Osteocyte (in vitro differentiated cells): Measurements from ENCODE around the gene BHLHE40. TPM values are rescaled to one million over a fixed set of nuclear protein-coding genes. Genes with fewer than 3 reads are reported as not detected.

Experiments
- DNase-seq: peaks from one replicate; pipeline ENCODE4 v3.0.0; 2021; ENCODE audit warnings: mixed read lengths; ENCODE audit not compliant: unreplicated experiment; ENCODE audit errors: extremely low spot score
- H3K27ac Mint-ChIP-seq: one replicate; pipeline ENCODE4 v1.8.0; 2021; ENCODE audit warnings: mild to moderate bottlenecking, mixed read lengths; ENCODE audit not compliant: unreplicated experiment
- H3K27me3 Mint-ChIP-seq: one replicate; pipeline ENCODE4 v1.8.0; 2021; ENCODE audit warnings: mixed read lengths; ENCODE audit not compliant: unreplicated experiment
- H3K36me3 Mint-ChIP-seq: one replicate; pipeline ENCODE4 v1.8.0; 2021; ENCODE audit warnings: mixed read lengths; ENCODE audit not compliant: unreplicated experiment
- H3K4me1 Mint-ChIP-seq: one replicate; pipeline ENCODE4 v1.8.0; 2021; ENCODE audit warnings: mixed read lengths; ENCODE audit not compliant: unreplicated experiment
- H3K4me3 Mint-ChIP-seq: one replicate; pipeline ENCODE4 v1.8.0; 2021; ENCODE audit warnings: mild to moderate bottlenecking, moderate library complexity, mixed read lengths; ENCODE audit not compliant: unreplicated experiment
- H3K9me3 Mint-ChIP-seq: one replicate; pipeline ENCODE4 v1.8.0; 2021; ENCODE audit warnings: mixed read lengths; ENCODE audit not compliant: unreplicated experiment
- total RNA-seq: library from RNA; stranded (reverse); gene quantifications from 2 replicates; pipeline ENCODE4 v1.2.1, GENCODE V29; 2021
- TF ChIP-seq, protein P1 (sequence below): fragments of 200-600 bp; sonication (generic); IDR thresholded peaks from 2 replicates; pipeline ENCODE4 v1.5.0; 2021; ENCODE audit warnings: antibody characterized with exemption, mild to moderate bottlenecking, moderate library complexity

The BHLHE40 gene
- total RNA-seq, 1 donor from 2014 or later: 34.1 TPM

- Mint-ChIP-seq H3K27ac (no peak overlapping the region), H3K9me3 (no peaks in the 10 kb centered on the region), H3K36me3 (no peaks in the 10 kb centered on the region), H3K4me3 (no peak overlapping the region), H3K27me3 (no peaks in the 10 kb centered on the region), H3K4me1 (peaks cover 19% of the 10 kb centered on the region)
- DNase-seq: no peak
- TF ChIP-seq, protein P1, sequence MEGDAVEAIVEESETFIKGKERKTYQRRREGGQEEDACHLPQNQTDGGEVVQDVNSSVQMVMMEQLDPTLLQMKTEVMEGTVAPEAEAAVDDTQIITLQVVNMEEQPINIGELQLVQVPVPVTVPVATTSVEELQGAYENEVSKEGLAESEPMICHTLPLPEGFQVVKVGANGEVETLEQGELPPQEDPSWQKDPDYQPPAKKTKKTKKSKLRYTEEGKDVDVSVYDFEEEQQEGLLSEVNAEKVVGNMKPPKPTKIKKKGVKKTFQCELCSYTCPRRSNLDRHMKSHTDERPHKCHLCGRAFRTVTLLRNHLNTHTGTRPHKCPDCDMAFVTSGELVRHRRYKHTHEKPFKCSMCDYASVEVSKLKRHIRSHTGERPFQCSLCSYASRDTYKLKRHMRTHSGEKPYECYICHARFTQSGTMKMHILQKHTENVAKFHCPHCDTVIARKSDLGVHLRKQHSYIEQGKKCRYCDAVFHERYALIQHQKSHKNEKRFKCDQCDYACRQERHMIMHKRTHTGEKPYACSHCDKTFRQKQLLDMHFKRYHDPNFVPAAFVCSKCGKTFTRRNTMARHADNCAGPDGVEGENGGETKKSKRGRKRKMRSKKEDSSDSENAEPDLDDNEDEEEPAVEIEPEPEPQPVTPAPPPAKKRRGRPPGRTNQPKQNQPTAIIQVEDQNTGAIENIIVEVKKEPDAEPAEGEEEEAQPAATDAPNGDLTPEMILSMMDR: no peak
Observed at GRCh38 chr3:5010706-5011554, 31.7 kb downstream of the BHLHE40 start.

- no peak overlapping the region for H3K4me3 Mint-ChIP-seq
- no peak for DNase-seq
- no peaks in the 10 kb centered on the region for H3K9me3 Mint-ChIP-seq
- H3K27ac Mint-ChIP-seq: no peak overlapping the region
- TF ChIP-seq, protein P1: no peak
- H3K36me3 Mint-ChIP-seq: no peaks in the 10 kb centered on the region
- H3K27me3 Mint-ChIP-seq: no peaks in the 10 kb centered on the region
- H3K4me1 Mint-ChIP-seq: peaks cover 17% of the 10 kb centered on the region
Observed at GRCh38 chr3:5011555-5012256, 32.5 kb downstream of the BHLHE40 start.

- no peak for DNase-seq
- no peaks in the 10 kb centered on the region for H3K27me3 Mint-ChIP-seq
- H3K27ac Mint-ChIP-seq: no peak overlapping the region
- TF ChIP-seq, protein P1: no peak
- no peaks in the 10 kb centered on the region for H3K36me3 Mint-ChIP-seq
- peaks cover 17% of the 10 kb centered on the region for H3K4me1 Mint-ChIP-seq
- H3K9me3 Mint-ChIP-seq: no peaks in the 10 kb centered on the region
- H3K4me3 Mint-ChIP-seq: no peak overlapping the region
Observed at GRCh38 chr3:5012367-5012766, 33.1 kb downstream of the BHLHE40 start.

DNA sequence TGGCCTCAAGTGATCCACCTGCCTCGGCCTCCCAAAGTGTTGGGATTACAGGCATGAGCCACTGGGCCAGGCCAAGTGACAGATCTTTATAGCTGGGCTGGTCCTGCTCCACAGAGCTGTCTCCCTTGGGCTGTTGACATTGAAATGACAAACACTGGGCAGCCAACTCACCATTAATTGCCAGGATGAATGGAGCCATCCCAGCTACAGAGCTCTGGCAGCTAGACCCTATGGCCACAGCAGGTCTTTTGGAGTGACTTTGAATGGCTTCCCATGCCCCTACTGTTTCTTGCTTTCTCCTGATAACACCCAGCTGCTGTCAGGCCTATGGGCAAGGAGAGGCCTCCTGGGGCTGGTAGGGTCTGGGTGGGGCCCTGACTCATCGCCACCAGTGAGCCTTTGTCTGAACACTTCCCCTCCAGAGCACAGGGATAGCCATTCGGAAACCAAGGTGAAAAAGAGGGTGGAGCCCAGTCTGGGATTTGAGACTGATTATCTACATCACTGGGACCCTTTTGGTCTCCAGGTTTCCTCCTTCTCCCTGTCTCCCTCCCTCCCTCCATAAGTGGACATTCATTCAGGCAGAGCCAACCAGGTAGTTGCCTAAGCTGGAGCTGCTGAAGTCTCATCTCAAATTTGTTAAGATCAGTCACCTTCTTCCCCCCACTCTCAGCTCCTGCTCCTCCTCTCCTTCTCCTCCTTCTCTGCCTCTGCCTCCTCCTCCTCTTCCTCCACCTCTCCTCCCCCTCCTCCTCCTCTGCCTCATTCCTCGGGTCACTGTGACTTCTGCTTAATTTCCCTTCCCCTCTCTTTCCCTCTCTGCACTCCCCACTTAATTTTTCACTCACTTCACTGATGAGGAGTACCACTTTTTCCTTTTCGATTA, 34.0 kb downstream of the BHLHE40 start:
- no peak overlapping the region for H3K27ac Mint-ChIP-seq
- no peak for DNase-seq

More for the DNA sequence above, 34.0 kb downstream of the BHLHE40 start:
- peaks cover 22% of the 10 kb centered on the region for H3K4me1 Mint-ChIP-seq
- H3K4me3 Mint-ChIP-seq: no peak overlapping the region
- no peaks in the 10 kb centered on the region for H3K27me3 Mint-ChIP-seq
- TF ChIP-seq, protein P1: no peak
- no peaks in the 10 kb centered on the region for H3K36me3 Mint-ChIP-seq
- H3K9me3 Mint-ChIP-seq: no peaks in the 10 kb centered on the region
